Activated CD8-positive, alpha-beta memory T cell treated with anti-CD3 and anti-CD28 coated beads, Interleukin-2, amount 50 U/mL, for 1 hour (primary cell): Measurements from ENCODE around the gene CCDC9B.
A peak's percentile ranks its signal among the peaks of the same experiment; 100 is the strongest.

ENCODE experiments used
- DNase-seq: peaks from one replicate; pipeline ENCODE4 v3.0.0-alpha.2; 2020; ENCODE audit errors: extremely low read depth

The CCDC9B gene

DNA sequence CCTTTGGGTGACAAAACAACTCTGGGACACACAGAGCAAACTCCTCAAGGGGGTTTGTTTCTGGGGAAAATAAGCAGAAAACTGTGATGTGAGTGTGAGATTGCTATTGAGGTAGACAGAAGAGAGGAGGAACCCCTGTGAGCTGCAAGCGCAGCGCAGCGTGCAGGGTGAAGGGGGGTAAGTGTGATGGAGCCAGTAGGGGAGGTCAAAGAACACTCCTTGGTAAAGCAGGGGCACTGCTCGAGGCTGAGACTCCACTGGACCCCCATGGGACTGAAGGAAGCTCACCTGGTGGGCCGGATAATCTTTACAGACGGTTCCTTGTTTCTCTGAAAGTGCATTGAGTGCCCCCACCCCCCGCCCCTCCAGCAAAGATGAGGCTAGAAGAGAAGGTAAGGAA lies 9.7 kb downstream of the CCDC9B start:
- DNase-seq: no peak

DNA sequence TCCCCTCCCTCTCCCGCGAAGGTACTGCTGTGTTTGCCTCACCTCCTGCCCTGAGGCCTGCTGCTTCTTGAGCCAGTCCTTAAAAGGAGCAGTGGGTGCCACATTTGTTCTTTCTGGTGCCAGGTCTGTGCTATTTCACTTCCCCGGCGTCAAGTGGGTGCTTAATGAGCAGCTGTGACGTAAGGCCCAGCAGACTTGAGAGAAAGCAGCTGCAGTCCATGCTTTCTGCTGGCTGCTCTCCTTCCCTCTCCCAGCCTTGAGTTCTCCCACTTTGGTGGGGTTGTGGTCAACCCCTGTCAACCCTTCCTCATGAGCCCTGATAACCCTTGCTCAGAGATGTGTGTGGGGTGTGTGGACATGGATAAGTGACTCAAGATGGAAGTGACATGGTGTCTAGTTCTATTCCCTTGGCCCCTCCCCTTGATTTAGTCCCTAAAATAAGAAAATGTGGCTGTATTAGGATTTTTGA lies 10.3 kb downstream of the CCDC9B start:
- DNase-seq: no peak

DNA sequence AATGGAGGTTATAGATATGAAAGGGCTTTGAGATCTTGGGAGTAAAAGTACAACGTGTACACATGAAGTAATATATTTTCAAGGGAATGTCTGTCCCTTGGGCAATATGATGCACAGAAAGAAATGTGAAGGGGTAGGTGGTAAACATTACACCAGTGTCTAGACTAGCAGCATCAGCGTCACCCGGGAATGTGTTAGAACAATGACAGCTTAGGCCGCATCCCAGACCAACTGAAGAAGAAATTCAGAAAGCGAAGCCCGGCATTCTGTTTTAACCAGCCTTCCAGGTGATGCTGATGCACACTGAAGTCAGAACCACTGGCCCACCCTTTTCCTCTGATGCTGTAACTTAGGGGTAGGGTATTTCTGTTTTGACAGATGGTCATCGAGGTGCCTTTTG lies 10.9 kb downstream of the CCDC9B start:
- DNase-seq: no peak

DNA sequence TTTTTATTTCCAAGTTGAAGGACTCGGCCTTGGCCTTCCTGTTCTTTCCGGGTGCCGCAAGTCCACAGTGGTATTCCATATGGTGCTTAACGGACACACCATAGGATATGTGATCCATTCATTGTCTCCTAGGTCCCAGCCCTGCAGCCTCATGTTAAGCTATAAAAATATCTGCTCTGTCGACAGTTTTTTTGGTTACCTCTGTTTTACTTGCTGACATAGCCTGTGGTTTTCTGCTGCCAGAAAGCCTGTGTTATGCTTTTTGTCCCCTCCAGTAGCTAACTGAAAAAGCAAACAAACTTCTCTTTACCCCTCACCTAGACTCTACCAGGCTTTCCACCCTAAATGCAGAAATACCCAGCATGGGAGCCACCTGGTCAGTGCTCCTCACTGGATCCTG lies 12.0 kb downstream of the CCDC9B start:
- DNase-seq: no peak

DNA sequence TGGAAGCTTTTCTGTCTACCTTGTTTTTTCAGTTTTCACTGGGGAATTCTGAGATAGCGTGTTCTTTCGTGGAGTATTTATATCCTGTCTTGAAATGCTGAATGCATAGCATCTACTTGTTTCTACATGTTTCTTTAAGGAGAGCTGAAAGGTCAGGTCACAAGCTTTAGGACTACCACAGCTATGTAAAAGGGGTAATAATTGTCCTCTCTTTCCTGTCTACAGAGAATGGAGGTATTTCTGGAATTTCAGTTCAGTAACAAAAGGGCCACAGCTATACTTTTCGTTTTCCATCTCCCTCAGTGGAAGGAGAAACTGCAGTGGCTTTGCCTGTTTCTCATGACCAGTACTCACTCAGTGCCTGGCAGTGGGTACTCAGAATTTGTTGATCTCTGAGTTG lies 12.6 kb downstream of the CCDC9B start:
- DNase-seq: no peak

DNA sequence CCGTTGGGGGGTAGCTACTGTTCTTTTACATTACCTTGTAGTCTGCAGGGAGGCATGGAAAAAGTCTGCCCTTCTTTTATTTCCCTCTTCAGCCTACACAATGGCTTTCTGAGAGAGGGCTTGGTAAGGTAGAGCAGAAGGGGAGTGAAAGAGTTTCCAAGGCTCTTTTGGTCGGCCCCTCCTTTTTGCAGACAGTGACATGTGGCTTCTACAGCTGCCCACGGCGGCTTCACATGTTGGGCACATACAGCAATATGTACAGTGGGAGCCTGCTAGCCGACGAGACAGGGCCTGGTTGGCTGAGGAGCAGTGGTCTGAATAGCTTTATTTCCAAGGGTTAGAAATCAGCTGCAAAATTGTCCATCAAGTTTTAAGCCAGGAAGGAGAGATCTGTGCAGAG lies 13.3 kb downstream of the CCDC9B start:
- no peak for DNase-seq

DNA sequence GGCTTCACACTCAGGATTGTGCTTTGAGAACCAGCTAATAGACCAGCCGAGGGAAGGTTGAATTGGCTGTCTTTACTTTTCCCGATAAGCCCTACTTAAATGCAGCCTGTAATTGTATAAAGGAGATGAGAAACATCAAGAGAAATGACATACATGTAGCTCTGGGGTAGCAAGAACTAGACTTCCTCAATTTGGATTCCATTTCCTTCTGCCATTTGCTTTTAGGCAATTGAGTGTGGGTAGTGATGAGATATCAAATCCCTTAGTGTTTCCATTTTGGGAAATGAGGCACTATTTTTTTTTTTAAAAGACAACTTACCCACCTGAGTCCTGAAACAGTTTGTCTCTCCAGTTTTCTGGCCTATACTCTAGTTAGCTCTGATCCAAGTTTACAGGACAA lies 15.0 kb downstream of the CCDC9B start:
- no peak for DNase-seq

DNA sequence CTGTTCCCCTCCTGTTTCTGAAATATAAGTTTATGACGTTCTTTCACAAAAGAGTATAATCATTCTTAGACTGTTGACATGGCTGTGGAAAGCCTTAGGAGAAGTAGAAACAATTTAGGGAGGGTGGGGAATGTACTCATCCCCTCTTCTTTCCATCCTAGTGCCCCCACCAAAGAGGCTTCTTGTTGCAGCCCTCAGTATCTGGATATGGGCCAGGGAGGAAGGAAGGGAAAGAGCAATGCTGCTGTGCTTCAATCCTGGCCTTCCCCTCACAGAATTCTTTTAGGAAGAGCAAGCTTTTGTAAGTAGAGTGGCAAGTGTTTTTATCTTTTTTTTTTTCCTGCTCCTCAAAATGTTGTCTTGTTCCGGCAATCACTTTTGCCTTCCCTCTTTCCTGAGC lies 15.6 kb downstream of the CCDC9B start:
- no peak for DNase-seq

DNA sequence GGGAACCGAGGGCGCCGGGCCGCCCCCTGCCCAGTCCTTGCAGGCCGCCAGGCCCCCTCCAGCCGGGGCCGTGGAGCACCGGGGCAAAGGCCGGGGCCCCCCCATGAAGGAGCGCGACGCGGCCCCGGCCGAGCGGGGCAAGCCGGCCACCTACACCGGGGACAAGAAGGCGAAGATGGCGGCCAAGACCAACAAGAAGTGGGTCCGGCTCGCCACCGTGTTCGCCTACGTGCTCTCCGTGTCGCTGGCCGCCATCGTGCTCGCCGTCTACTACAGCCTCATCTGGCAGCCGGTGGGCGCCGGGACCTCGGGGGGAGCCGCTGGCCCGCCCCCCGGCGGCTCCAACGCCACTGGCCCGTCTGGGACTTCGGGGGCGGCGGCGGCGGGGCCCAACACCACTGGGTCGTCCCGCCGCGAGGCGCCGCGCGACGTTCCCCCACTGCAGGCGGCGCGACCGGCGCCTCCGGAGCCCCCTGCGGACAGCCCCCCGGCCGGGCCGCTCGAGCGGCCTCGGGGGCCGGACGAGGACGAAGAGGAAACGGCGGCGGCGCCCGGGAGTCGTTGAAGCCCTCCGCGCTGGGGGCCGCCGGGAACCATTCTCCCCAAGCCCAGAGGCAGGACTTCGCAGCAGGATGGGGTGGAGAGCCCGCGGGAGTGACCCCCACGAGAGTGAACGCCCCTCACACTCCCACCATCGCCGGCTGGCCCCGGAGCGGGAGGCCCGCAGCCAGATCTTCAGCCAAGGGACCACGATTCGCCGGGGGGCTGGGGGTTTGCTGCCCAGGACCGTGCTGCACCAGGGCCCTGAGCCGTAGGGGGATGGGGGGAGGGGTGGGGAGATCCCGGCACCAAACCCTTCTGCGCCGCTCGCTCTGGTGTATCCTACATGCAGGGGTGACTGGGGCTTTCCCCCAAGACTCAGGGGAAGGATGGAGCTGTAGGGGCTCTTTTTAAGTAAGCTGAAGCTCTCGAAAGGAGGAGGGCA lies 16.5 kb downstream of the CCDC9B start:
- DNase-seq: no peak

DNA sequence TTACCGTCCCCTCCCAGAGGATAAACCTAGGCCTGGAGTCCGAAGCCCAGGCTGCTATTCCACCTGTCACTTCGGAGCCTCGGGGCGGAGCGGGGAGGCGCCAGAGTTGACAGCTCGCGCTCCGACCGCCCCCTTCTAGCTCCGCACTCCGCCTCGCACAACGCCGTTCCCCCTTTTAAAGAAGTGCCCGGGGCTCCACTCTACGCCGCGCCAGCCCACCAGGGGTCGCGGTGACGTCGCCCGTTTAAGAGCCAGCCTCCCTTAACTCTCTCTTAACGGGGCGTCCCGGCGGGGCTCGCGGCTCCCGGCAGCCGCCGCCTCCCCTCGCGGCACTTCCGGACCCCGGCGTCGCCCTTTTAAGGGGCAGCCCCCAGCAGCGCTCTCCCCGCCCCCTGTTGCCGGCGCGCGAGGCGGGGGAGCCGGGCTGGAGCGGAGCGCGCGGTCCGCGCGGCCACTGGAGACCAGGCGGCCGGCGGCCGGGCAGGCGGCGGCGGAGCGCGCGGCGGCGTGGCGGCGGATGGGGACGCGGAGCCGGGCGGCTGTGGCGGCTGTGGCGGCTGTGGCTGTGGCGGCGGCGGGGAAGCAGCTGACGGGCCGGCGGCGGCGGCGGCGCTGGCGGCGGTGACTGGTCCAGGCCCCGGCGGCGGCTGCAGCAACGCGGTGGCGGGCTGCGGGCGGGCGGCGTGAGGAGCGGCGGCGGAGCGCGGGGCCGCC lies 17.3 kb downstream of the CCDC9B start, which contains the start of gene INAFM2:
Gene INAFM2, plus strand, starts transcription at position 454 of the 714 bp plus-strand sequence. CDS start 364 bp downstream, outside the sequence.
- peak; percentile 69 for DNase-seq

DNA sequence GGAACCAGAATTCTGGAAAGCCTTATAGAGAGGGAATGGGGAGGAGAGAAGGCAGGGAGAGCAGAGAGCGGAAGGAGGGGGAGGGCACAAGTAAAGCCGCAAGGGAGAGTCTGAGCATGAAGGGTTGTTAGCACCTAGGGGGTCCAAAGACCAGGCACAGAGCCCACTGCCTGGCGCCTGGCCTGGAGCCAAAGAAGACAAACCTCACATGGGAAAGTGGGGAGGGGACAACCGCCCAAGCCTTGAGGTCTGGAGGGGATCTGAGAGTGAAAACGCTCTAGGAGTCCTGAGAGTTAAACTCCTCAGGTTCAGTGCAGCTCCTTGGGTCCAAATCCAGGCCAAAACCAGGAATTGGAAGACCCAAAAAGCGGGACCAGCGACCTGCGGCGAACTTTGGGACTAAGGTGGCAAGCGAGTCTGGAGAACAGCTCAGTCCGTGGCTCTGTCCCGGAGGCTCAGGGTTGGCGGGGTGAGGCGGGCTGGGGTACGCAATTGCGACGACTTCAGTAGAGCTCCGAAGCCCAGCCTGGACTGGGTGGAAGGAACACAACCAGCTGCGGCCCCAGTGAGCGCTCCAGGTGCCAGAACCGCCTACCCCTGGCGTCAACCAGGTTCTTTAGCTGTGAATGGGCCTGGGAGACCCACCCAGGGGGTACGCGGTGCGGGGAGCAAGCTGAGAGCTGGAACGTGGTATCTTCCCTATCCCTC lies 18.1 kb downstream of the CCDC9B start:
- DNase-seq: no peak

DNA sequence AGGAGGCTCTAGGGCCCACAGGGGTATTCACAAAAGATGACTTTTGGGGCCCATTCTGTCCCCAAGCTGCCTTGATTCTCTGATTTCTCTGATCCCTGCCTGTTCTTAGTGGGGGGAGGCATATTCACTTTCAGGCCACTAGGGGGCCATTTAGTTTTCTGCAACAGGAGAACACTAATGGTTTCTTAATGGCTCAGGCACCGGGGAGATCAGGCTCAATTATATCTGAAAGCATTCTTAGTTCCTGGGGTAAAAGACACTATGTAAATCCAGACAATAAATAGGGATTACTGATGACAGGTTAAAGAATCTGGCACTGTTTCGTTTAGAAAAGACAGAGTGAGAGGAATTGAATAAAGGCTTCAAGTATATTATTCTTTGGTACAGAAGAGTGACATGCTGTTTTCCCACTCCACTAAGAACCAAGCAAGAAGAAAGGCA lies 19.8 kb downstream of the CCDC9B start:
- no peak for DNase-seq

DNA sequence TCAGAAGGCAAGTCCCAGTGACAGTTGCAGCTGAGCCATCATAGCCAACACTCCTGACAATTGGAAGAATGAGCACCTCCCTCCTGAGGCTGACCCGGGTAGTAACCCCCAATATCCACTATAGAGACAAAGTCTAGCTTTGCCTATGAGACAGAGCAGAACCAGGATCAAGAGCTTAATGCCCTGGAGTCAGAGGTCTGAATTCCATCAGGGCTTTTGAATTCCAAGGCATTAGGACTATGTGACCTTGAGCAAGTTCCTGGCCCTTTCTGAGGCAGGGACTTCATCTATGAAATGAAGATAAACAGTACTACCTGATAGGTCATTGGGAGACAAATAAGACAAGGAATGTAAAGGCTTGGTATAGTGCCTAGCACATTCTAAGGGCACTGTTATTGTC lies 20.3 kb downstream of the CCDC9B start:
- DNase-seq: no peak

DNA sequence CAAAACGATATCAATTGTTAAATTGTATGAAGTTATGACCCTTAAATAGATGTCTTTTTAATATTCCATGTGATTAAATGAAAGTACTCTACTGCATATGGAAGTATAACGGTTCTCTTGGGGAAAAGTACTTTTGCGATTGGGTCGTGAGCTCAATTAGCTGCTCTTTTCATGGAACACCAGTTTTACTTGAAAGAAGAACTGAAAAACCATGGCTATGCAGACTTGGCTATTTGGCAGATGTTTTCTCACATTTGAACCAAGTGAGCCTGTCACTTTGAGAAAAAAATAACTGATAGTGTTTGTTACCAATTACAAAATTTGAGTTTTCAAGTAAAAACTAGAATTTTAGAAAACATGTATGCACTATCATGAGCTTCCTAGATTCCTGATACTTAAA lies 23.2 kb downstream of the CCDC9B start:
- DNase-seq: no peak

DNA sequence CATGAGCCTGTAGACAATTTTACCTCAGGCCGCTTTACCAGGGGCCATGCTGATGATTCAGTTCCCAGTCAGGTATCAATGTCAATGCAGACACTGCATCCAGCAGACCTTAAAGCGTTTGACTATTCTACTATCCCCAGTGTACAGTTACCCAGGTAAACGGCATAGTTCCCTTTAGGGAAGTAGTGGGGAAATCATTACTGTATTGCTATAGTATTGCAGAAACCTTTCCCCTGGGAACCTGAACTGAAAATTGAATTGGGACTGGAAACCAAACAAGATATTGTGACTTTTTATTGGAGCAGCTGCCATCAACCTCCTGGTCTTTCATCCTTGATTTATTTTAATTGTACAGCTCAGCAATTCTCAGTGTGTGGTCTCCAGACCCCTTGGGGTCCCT lies 23.8 kb downstream of the CCDC9B start:
- DNase-seq: no peak

DNA sequence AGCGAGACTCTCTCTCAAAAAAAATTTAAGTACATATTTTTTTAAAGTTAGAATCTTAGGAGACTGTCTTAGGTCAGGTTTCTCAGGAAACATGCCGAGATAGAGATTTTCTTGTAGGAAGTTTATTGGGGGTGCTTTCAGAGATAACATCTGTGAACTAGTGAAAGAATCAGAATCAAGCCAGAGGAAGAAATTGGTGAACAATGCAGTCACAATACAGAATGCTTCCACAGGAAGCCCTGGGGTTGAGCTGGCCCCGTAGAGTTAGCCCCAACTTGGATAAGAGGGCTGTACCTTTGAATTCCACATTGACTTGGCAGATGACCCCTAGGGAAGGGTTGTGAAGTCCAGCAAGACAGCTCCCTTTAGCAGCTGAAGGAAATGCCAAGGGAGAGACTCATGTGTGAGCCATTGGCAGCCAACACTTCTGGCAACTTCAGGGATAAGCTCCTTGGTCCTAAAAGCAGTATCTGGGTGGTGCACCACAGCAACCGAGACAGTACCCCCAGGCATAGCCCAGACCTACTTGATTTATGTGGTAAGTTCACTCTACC lies 25.9 kb downstream of the CCDC9B start:
- DNase-seq: no peak

DNA sequence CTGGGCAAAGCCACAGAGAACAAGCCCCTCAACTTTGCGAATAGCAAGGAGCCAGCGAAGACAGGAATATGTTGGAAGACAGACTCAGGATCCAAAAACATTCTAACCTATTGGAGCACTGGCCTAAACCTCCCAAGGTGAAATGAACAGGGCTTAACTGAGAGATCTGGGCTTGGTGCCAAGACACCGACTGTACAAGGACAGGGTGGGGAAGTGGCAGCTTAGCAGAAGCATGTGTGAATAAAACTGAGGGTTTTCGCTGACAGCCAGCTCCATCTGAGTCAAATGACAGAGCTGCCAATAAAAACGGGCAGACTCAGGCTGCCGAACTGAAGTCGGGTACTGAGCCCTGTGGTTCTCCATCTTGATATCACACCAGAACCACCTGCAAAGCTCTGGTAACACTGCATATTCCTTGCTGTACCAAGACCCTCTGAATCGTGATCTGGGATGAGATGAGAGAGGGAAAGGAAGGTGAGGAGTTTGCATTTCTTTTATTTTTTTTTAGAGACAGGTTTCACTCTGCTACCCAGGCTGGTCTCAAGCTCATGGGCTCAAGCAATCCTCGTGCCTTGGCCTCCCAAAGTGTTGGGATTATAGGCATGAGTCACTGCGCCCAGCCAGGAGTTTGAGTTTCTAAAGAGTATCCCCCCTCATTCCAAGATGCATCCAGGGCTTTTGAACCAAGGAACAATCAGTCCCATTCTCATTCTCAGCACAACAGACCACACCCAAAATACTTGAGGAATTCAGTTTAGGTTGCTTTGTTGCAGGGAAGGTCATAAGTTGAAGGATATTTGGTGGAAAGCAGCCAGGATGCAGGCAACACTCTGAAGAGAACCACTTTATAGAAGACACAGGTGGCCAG lies 27.0 kb downstream of the CCDC9B start:
- no peak for DNase-seq

DNA sequence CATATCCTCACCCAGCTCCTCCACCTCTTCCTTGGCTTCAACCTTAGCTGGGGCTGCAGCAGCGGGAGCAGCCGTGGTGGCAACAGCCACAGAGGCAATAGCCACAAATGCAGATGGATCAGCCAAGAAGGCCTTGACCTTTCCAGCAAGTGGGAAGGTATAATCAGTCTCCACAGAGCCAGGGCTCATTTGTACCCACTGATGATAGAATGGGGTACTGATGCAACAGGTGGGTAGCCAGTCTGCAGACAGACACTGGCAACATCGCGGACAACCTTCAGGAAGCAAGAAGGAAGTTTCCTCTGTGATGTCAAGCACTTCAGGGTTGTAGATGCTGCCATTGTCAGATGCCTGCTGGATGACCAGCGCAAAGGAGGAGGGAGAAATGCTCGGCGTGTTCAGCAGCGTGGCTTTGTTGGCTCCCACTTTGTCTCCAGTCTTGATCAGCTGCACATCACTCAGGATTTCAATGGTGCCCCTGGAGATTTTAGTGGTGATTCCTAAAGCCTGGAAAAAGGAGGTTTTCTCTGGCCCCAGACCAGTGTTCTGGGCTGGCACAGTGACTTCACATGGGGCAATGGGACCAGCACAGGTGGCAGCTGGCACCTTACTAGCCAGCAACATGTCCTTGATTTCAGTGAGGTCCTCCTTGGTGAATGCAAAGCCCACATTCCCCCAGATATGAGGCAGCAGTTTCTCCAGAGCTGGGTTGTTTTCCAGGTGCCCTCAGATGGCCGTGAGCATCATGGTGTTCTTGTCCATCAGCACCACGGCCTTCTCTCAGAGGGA lies 28.2 kb downstream of the CCDC9B start:
- DNase-seq: no peak

DNA sequence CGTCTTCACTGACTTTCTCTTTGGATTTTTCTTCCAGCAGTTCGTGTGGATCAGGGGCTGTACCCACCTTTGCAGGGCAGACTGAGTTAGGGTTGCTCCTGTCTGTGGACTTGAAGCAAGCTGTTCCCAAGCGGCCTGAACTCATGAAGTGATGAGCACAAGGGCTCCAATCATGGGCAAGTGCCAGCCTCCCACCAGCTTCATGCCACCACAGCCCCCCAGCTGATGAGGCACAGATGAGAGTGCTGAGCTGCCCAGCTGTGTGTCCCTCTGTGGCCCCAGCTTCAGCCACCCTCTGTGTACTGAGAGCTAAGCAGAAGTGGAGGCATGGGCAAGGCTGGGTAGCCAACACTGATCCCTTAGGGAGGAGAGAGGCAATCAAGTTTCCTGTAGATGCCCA lies 29.7 kb downstream of the CCDC9B start:
- DNase-seq: no peak
